ENCODE results near the gene CUX1.
"Not testable (repeated sequence)": the region's sequence is repeated elsewhere in the genome, so short reads cannot be mapped to it uniquely, and the experiment has no call there.

Gene CUX1

GRCh38 chr7:102049765-102050164 is 232.3 kb downstream of the CUX1 start:
- TF ChIP-seq, protein P1, sequence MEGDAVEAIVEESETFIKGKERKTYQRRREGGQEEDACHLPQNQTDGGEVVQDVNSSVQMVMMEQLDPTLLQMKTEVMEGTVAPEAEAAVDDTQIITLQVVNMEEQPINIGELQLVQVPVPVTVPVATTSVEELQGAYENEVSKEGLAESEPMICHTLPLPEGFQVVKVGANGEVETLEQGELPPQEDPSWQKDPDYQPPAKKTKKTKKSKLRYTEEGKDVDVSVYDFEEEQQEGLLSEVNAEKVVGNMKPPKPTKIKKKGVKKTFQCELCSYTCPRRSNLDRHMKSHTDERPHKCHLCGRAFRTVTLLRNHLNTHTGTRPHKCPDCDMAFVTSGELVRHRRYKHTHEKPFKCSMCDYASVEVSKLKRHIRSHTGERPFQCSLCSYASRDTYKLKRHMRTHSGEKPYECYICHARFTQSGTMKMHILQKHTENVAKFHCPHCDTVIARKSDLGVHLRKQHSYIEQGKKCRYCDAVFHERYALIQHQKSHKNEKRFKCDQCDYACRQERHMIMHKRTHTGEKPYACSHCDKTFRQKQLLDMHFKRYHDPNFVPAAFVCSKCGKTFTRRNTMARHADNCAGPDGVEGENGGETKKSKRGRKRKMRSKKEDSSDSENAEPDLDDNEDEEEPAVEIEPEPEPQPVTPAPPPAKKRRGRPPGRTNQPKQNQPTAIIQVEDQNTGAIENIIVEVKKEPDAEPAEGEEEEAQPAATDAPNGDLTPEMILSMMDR (conservative IDR thresholded peaks at IDR 0.05; ENCODE audit: control insufficient read depth, insufficient read depth, low read depth, low read length) = no peak
- no peak overlapping the region for H3K4me3 ChIP-seq (ENCODE audit: control insufficient read depth, low read depth, low read length)
- DNase-seq (ENCODE audit: low read depth) = no peak

DNA sequence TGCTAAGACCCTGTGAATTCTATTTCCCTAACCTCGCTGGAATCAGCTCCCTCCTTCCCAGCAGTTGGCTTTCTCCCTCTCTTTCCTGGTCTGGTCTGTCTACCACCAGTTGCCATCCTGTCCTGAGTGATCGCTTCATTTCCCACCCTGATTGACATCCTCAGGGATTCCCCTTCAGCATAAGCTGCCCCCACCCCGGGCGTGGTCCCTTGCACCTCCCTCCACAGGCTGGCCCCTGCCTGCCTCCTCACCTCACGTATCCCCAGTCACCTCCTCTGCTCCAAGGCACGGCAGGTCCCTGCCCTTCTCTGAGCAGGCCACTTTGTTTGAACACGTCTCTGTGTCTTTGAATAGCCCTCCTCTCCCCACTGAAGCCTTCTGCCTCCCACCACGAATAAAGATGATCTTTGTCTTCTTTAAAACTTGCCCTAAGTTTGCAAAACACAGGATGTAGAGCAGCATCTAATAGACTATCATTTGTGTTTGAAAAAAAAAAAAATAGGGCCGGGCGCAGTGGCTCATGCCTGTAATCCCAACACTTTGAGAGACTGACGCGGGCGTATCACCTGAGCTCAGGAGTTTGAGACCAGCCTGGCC is 233.5 kb downstream of the CUX1 start:
- no peak overlapping the region for H3K4me3 ChIP-seq (ENCODE audit: control insufficient read depth, low read depth, low read length)
- no peak for DNase-seq (ENCODE audit: low read depth)
- TF ChIP-seq, protein P1 (conservative IDR thresholded peaks at IDR 0.05; ENCODE audit: control insufficient read depth, insufficient read depth, low read depth, low read length) = no peak

DNA sequence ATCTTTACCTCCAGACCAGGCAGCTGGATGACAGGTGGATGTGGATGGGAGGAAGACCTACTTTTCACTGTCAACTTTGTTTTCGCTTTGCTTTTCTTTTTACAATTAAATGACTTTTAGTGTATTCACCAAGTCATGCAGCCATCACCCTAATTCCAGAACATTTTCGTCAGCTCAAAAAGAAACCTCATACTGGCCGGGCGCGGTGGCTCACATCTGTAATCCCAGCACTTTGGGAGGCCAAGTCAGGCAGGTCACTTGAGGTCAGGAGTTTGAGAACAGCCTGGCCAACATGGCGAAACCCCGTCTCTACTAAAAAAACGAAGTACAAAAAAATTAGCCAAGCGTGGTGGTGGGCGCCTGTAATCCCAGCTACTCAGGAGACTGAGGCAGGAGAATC is 234.3 kb downstream of the CUX1 start:
- H3K4me3 ChIP-seq (ENCODE audit: control insufficient read depth, low read depth, low read length); DNase-seq (ENCODE audit: low read depth): not testable (repeated sequence)

DNA sequence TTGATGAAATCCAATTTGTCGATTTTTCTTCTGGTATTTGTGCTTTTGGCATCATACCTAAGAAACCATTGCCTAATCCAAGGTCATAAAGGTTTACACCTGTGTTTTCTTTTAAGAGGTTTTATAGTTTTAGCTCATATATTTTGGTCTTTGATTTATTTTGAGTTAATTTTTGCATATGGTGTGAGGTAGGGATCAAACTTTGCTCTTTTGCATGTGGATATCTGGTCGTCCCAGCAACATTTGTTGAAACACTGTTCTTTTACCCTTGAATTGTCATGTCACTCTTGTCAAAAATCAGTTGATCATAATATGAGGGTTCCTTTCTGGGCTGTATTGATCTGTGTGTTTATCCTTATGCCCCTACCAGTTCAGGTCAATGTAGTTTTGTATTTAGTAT is 236.7 kb downstream of the CUX1 start:
- no peak for DNase-seq (ENCODE audit: low read depth)
- TF ChIP-seq, protein P1 (conservative IDR thresholded peaks at IDR 0.05; ENCODE audit: control insufficient read depth, insufficient read depth, low read depth, low read length) = no peak
- no peak overlapping the region for H3K4me3 ChIP-seq (ENCODE audit: control insufficient read depth, low read depth, low read length)

GRCh38 chr7:102055181-102055976 is 238.0 kb downstream of the CUX1 start:
- no peak for DNase-seq (ENCODE audit: low read depth)
- TF ChIP-seq, protein P1 (conservative IDR thresholded peaks at IDR 0.05; ENCODE audit: control insufficient read depth, insufficient read depth, low read depth, low read length) = no peak
- no peak overlapping the region for H3K4me3 ChIP-seq (ENCODE audit: control insufficient read depth, low read depth, low read length)

DNA sequence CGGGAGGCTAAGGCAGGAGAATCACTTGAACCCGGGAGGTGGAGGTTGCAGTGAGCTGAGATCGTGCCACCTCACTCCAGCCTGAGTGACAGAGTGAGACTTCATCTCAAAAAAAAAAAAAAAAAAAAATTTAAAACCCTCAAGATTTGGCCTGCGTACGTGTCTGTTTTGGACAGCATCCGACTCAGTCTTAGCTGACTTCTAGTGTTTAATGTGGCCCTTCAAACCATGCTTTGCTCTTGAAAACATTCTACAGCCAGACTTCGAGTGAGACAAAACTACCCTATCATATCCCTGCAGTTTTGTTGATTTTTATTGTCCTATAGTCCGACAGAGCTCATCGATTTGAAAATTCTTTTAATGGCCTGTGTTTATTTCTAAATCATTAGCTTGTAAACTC is 242.1 kb downstream of the CUX1 start:
- H3K4me3 ChIP-seq (ENCODE audit: control insufficient read depth, low read depth, low read length) = no peak overlapping the region
- TF ChIP-seq, protein P1 (conservative IDR thresholded peaks at IDR 0.05; ENCODE audit: control insufficient read depth, insufficient read depth, low read depth, low read length) = no peak
- no peak for DNase-seq (ENCODE audit: low read depth)

GRCh38 chr7:102061354-102061945 is 244.0 kb downstream of the CUX1 start:
- TF ChIP-seq, protein P1 (conservative IDR thresholded peaks at IDR 0.05; ENCODE audit: control insufficient read depth, insufficient read depth, low read depth, low read length) = no peak
- DNase-seq (ENCODE audit: low read depth) = no peak

More at GRCh38 chr7:102061354-102061945, 244.0 kb downstream of the CUX1 start:
- no peak overlapping the region for H3K4me3 ChIP-seq (ENCODE audit: control insufficient read depth, low read depth, low read length)

Data from fibroblast of mammary gland (primary cell).